ENCODE data around the gene FAM187B.

FAM187B gene

DNA sequence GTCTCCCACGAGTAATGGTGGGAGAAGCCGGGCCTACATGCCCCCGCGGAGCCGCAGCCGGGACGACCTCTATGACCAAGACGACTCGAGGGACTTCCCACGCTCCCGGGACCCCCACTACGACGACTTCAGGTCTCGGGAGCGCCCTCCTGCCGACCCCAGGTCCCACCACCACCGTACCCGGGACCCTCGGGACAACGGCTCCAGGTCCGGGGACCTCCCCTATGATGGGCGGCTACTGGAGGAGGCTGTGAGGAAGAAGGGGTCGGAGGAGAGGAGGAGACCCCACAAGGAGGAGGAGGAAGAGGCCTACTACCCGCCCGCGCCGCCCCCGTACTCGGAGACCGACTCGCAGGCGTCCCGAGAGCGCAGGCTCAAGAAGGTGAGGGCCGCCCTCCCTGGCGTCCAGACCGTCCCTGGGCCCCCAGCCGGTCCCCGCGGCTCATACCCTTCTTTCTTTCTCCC is 38.8 kb upstream of the FAM187B start (continued):
- TF ChIP-seq ZNF555 (tag by site-specific recombination; conservative IDR thresholded peaks at IDR 0.05) (no peak), ZNF792 (tag by site-specific recombination; IDR thresholded peaks at IDR 0.05) (0 out of 2 replicates have a peak, but pooled peaks have one; percentile 45), GLI4 (tag by site-specific recombination; IDR thresholded peaks at IDR 0.05) (peak; percentile 38; the same call in 1 of the 2 replicates), ZNF626 (tag by site-specific recombination; IDR thresholded peaks at IDR 0.05) (no peak), ZNF664 (tag by site-specific recombination; IDR thresholded peaks at IDR 0.05) (no peak), YY2 (tag by site-specific recombination; IDR thresholded peaks at IDR 0.05) (peak; percentile 43; the same call in 1 of the 2 replicates), ZNF558 (tag by site-specific recombination; IDR thresholded peaks at IDR 0.05) (no peak), ZNF76 (tag by site-specific recombination; IDR thresholded peaks at IDR 0.05; ENCODE audit: borderline replicate concordance, low read depth) (no peak), ZBTB7A (tag by site-specific recombination; IDR thresholded peaks at IDR 0.05; ENCODE audit: low read depth) (peak; percentile 86; the same call in 1 of the 2 replicates), ZNF24 (tag by site-specific recombination; IDR thresholded peaks at IDR 0.05) (0 out of 2 replicates have a peak, but pooled peaks have one; percentile 15), ZNF214 (tag by site-specific recombination; IDR thresholded peaks at IDR 0.05; ENCODE audit: borderline replicate concordance) (no peak), ZNF138 (tag by site-specific recombination; IDR thresholded peaks at IDR 0.05; ENCODE audit: borderline replicate concordance) (0 out of 2 replicates have a peak, but pooled peaks have one; percentile 6), ZNF404 (tag by site-specific recombination; IDR thresholded peaks at IDR 0.05) (no peak), HOXA7 (CRISPR knock-in tag; IDR thresholded peaks at IDR 0.05; ENCODE audit: borderline replicate concordance) (no peak), ZNF2 (tag by site-specific recombination; IDR thresholded peaks at IDR 0.05) (no peak; the same call in 1 of the 2 replicates), ZNF521 (tag by site-specific recombination; IDR thresholded peaks at IDR 0.05) (no peak), ZNF548 (tag by site-specific recombination; IDR thresholded peaks at IDR 0.05) (no peak), SP2 (tag by site-specific recombination; IDR thresholded peaks at IDR 0.05) (peak; percentile 74), KLF7 (tag by site-specific recombination; IDR thresholded peaks at IDR 0.05; ENCODE audit: borderline replicate concordance) (no peak; the same call in 1 of the 2 replicates), ZNF169 (tag by site-specific recombination; IDR thresholded peaks at IDR 0.05) (peak; percentile 48; the same call in 1 of the 2 replicates), ZNF19 (tag by site-specific recombination; IDR thresholded peaks at IDR 0.05; ENCODE audit: low read depth) (no peak), ZNF416 (tag by site-specific recombination; IDR thresholded peaks at IDR 0.05) (no peak), GLIS2 (tag by site-specific recombination; IDR thresholded peaks at IDR 0.05) (peak; percentile 98), ZFP69B (tag by site-specific recombination; IDR thresholded peaks at IDR 0.05) (peak; percentile 45; the same call in 1 of the 2 replicates), ZBTB8A (tag by site-specific recombination; IDR thresholded peaks at IDR 0.05) (no peak; the same call in 1 of the 2 replicates), GFI1B (tag by site-specific recombination; IDR thresholded peaks at IDR 0.05) (peak; percentile 28; the same call in 1 of the 2 replicates), ZNF175 (tag by site-specific recombination; IDR thresholded peaks at IDR 0.05) (no peak), ZNF223 (tag by site-specific recombination; IDR thresholded peaks at IDR 0.05) (peak; percentile 36; the same call in 1 of the 2 replicates)
- TF ChIP-seq, protein P1, sequence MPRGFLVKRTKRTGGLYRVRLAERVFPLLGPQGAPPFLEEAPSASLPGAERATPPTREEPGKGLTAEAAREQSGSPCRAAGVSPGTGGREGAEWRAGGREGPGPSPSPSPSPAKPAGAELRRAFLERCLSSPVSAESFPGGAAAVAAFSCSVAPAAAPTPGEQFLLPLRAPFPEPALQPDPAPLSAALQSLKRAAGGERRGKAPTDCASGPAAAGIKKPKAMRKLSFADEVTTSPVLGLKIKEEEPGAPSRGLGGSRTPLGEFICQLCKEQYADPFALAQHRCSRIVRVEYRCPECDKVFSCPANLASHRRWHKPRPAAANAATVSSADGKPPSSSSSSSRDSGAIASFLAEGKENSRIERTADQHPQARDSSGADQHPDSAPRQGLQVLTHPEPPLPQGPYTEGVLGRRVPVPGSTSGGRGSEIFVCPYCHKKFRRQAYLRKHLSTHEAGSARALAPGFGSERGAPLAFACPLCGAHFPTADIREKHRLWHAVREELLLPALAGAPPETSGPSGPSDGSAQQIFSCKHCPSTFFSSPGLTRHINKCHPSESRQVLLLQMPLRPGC (tag by site-specific recombination; IDR thresholded peaks at IDR 0.05), result peak; percentile 34; the same call in 1 of the 2 replicates
- TF ChIP-seq, protein P2, sequence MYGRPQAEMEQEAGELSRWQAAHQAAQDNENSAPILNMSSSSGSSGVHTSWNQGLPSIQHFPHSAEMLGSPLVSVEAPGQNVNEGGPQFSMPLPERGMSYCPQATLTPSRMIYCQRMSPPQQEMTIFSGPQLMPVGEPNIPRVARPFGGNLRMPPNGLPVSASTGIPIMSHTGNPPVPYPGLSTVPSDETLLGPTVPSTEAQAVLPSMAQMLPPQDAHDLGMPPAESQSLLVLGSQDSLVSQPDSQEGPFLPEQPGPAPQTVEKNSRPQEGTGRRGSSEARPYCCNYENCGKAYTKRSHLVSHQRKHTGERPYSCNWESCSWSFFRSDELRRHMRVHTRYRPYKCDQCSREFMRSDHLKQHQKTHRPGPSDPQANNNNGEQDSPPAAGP (tag by site-specific recombination; IDR thresholded peaks at IDR 0.05), result peak; percentile 78
- TF ChIP-seq, protein P3, sequence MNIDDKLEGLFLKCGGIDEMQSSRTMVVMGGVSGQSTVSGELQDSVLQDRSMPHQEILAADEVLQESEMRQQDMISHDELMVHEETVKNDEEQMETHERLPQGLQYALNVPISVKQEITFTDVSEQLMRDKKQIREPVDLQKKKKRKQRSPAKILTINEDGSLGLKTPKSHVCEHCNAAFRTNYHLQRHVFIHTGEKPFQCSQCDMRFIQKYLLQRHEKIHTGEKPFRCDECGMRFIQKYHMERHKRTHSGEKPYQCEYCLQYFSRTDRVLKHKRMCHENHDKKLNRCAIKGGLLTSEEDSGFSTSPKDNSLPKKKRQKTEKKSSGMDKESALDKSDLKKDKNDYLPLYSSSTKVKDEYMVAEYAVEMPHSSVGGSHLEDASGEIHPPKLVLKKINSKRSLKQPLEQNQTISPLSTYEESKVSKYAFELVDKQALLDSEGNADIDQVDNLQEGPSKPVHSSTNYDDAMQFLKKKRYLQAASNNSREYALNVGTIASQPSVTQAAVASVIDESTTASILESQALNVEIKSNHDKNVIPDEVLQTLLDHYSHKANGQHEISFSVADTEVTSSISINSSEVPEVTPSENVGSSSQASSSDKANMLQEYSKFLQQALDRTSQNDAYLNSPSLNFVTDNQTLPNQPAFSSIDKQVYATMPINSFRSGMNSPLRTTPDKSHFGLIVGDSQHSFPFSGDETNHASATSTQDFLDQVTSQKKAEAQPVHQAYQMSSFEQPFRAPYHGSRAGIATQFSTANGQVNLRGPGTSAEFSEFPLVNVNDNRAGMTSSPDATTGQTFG (tag by site-specific recombination; IDR thresholded peaks at IDR 0.05; ENCODE audit: borderline replicate concordance), result no peak
- TF ChIP-seq, protein P4, sequence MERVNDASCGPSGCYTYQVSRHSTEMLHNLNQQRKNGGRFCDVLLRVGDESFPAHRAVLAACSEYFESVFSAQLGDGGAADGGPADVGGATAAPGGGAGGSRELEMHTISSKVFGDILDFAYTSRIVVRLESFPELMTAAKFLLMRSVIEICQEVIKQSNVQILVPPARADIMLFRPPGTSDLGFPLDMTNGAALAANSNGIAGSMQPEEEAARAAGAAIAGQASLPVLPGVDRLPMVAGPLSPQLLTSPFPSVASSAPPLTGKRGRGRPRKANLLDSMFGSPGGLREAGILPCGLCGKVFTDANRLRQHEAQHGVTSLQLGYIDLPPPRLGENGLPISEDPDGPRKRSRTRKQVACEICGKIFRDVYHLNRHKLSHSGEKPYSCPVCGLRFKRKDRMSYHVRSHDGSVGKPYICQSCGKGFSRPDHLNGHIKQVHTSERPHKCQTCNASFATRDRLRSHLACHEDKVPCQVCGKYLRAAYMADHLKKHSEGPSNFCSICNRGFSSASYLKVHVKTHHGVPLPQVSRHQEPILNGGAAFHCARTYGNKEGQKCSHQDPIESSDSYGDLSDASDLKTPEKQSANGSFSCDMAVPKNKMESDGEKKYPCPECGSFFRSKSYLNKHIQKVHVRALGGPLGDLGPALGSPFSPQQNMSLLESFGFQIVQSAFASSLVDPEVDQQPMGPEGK (tag by site-specific recombination; IDR thresholded peaks at IDR 0.05), result no peak; the same call in none of the 2 replicates
- TF ChIP-seq, protein P5, sequence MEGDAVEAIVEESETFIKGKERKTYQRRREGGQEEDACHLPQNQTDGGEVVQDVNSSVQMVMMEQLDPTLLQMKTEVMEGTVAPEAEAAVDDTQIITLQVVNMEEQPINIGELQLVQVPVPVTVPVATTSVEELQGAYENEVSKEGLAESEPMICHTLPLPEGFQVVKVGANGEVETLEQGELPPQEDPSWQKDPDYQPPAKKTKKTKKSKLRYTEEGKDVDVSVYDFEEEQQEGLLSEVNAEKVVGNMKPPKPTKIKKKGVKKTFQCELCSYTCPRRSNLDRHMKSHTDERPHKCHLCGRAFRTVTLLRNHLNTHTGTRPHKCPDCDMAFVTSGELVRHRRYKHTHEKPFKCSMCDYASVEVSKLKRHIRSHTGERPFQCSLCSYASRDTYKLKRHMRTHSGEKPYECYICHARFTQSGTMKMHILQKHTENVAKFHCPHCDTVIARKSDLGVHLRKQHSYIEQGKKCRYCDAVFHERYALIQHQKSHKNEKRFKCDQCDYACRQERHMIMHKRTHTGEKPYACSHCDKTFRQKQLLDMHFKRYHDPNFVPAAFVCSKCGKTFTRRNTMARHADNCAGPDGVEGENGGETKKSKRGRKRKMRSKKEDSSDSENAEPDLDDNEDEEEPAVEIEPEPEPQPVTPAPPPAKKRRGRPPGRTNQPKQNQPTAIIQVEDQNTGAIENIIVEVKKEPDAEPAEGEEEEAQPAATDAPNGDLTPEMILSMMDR (tag by site-specific recombination; IDR thresholded peaks at IDR 0.05), result no peak; the same call in 1 of the 2 replicates
